Transverse colon (tissue), 4 donors: ENCODE results near the gene SP100. TPM values are rescaled to one million over a fixed set of nuclear protein-coding genes. Genes with fewer than 3 reads are reported as not detected.

ENCODE experiments used
- DNase-seq: peaks from one replicate; pipeline ENCODE4 v3.0.0-alpha.2; 2019
- H3K27ac ChIP-seq, 4 donors: fragments of 200-600 bp; sonication (generic); 2 replicates each; pipeline ENCODE4 v1.5.1; 2016 to 2018; ENCODE audit warnings: inconsistent platforms in 4 of 4
- H3K27me3 ChIP-seq: fragments of 200-600 bp; sonication (generic); 2 replicates; pipeline ENCODE4 v1.5.1; 2017; ENCODE audit warnings: inconsistent platforms
- H3K36me3 ChIP-seq, 4 donors: fragments of 200-600 bp; sonication (generic); 2 replicates each; pipeline ENCODE4 v1.5.1; 2017 to 2019; ENCODE audit warnings: inconsistent platforms in 4 of 4
- H3K4me1 ChIP-seq, 4 donors: fragments of 200-600 bp; sonication (generic); 2 replicates each; pipeline ENCODE4 v1.5.1; 2017 to 2020; ENCODE audit warnings: inconsistent platforms in 4 of 4
- H3K4me3 ChIP-seq, 4 donors: fragments of 200-600 bp; sonication (generic); 1 replicate in 1 of 4; 2 replicates in 3 of 4; pipeline versions ENCODE4 v1.5.1 to v1.6.1; 2017 to 2019; ENCODE audit warnings: inconsistent platforms in 4 of 4
- H3K9me3 ChIP-seq, 2 donors: fragments of 200-600 bp; sonication (generic); 2 replicates each; pipeline ENCODE4 v1.5.1; 2017 to 2019; ENCODE audit warnings: inconsistent platforms in 2 of 2
- CTCF ChIP-seq, 5 experiments: fragments of 200-600 bp in 3 of 5; fragments of 450-650 bp in 2 of 5; sonication (generic) in 3 of 5; IDR thresholded peaks; 1 replicate in 2 of 5; 2 replicates in 3 of 5; pipeline ENCODE4 v1.5.1; 2016 to 2017; ENCODE audit warnings: antibody characterized with exemption in 5 of 5, inconsistent platforms in 3 of 5, mild to moderate bottlenecking in 2 of 5, moderate library complexity in 1 of 5
- EP300 ChIP-seq: sonication (generic); formaldehyde crosslinking; IDR thresholded peaks from one replicate; pipeline ENCODE4 v1.6.1; 2017; ENCODE audit warnings: antibody characterized with exemption, low read depth
- POLR2A ChIP-seq: fragments of 450-650 bp; IDR thresholded peaks from one replicate; pipeline ENCODE4 v1.6.1; 2016; ENCODE audit warnings: antibody characterized with exemption, mild to moderate bottlenecking, moderate library complexity
- POLR2AphosphoS5 ChIP-seq, 3 donors: sonication (generic); formaldehyde crosslinking; IDR thresholded peaks; one replicate each; pipeline ENCODE4 v1.6.1; 2016; ENCODE audit warnings: antibody characterized with exemption in 3 of 3
- WGBS, 2 donors: methylation state at CpG; one replicate each; pipeline ENCODE4 v1.1.5; 2018; ENCODE audit warnings: low coverage in 1 of 2; 5-methylcytosine and 5-hydroxymethylcytosine counted together
- in situ Hi-C, 4 donors: fragments of 200-750 bp; cut with MboI; loops; one replicate each; pipeline versions ENCODE4 v1.15.0 to v1.15.1; 2017; ENCODE audit warnings: low sequenced_read_pairs in 3 of 4, low pct_ligation_motif_present in 1 of 4, low pct_unique_long_range_greater_than_20kb in 1 of 4
- intact Hi-C: fragments of 100-400 bp; cut with DNase I; formaldehyde crosslinking; loops from one replicate; pipeline ENCODE4 v1.15.1; 2023; ENCODE audit warnings: low total_unique reads
- total RNA-seq, 4 donors: library from RNA; depleted of rRNA; stranded (reverse); fragments of >200 nt; gene quantifications; one replicate each; pipeline ENCODE4 v1.1.0, GENCODE V29; 2016

The SP100 gene
- total RNA-seq, 4 donors from 2014 or later: 44.6 to 252 (median 99.7) TPM

- TF ChIP-seq EP300 (no peak), POLR2AphosphoS5 (IDR thresholded peaks at IDR 0.05) (no peak)
- WGBS, 2 donors: 60% methylated on average over 4 of the region's 4 CpGs; no CpG with 5 or more reads in 1 of the 2 donors
- intact Hi-C loops (no loop called here), in situ Hi-C loops (no loop called here)
- no peak overlapping the region for H3K27ac ChIP-seq
- no peak overlapping the region for H3K4me3 ChIP-seq
- peaks cover 0 to 18% (median 3%) of the 10 kb centered on the region in 4 donors for H3K36me3 ChIP-seq
- no peaks in the 10 kb centered on the region for H3K9me3 ChIP-seq
- no peaks in the 10 kb centered on the region for H3K27me3 ChIP-seq
- DNase-seq: no peak
- H3K4me1 ChIP-seq: no peaks in the 10 kb centered on the region
Observed at GRCh38 chr2:230537531-230537976, 121.6 kb downstream of the SP100 start.

GRCh38 chr2:230540332-230540731, 124.3 kb downstream of the SP100 start:
- intact Hi-C loops (no loop called here), in situ Hi-C loops (no loop called here)
- Histone ChIP-seq H3K27ac (no peak overlapping the region), H3K27me3 (no peaks in the 10 kb centered on the region), H3K36me3 (peaks cover 0 to 25% (median 3%) of the 10 kb centered on the region in 4 donors), H3K4me3 (no peak overlapping the region), H3K4me1 (no peaks in the 10 kb centered on the region), H3K9me3 (no peaks in the 10 kb centered on the region)
- no peak for DNase-seq
- TF ChIP-seq CTCF (IDR thresholded peaks at IDR 0.05) (no peak), POLR2AphosphoS5 (IDR thresholded peaks at IDR 0.05) (no peak), POLR2A (no peak), EP300 (no peak)
- WGBS, 2 donors: 83 to 96% methylated on average over 1 of the region's 1 CpG

GRCh38 chr2:230541934-230542380, 126.0 kb downstream of the SP100 start:
- 70 to 83% methylated on average over 2 to 3 of the region's 3 CpGs for WGBS, 2 donors
- in situ Hi-C loops: no loop called here
- Histone ChIP-seq H3K4me3 (no peak overlapping the region), H3K36me3 (peaks cover 0 to 25% (median 3%) of the 10 kb centered on the region in 4 donors), H3K27ac (no peak overlapping the region), H3K4me1 (no peaks in the 10 kb centered on the region), H3K9me3 (no peaks in the 10 kb centered on the region), H3K27me3 (no peaks in the 10 kb centered on the region)
- intact Hi-C loops: no loop called here
- TF ChIP-seq EP300: no peak
- no peak for TF ChIP-seq POLR2A
- TF ChIP-seq POLR2AphosphoS5 (IDR thresholded peaks at IDR 0.05): no peak
- no peak for TF ChIP-seq CTCF (IDR thresholded peaks at IDR 0.05)
- no peak for DNase-seq

GRCh38 chr2:230542751-230543150, 126.8 kb downstream of the SP100 start:
- Histone ChIP-seq H3K27me3 (no peaks in the 10 kb centered on the region), H3K9me3 (no peaks in the 10 kb centered on the region), H3K4me1 (no peaks in the 10 kb centered on the region), H3K4me3 (no peak overlapping the region), H3K36me3 (peaks cover 0 to 25% (median 3%) of the 10 kb centered on the region in 4 donors), H3K27ac (no peak overlapping the region)
- intact Hi-C loops (no loop called here), in situ Hi-C loops (no loop called here)
- no peak for TF ChIP-seq CTCF (IDR thresholded peaks at IDR 0.05)
- no peak for TF ChIP-seq EP300
- no peak for TF ChIP-seq POLR2A
- TF ChIP-seq POLR2AphosphoS5 (IDR thresholded peaks at IDR 0.05): no peak
- WGBS, 2 donors: 93 to 95% methylated on average over 2 of the region's 2 CpGs
- no peak for DNase-seq

- Histone ChIP-seq H3K4me3 (no peak overlapping the region), H3K36me3 (no peaks in the 10 kb centered on the region), H3K9me3 (no peaks in the 10 kb centered on the region), H3K4me1 (peaks cover 0 to 4% (median 0%) of the 10 kb centered on the region in 4 donors), H3K27ac (no peak overlapping the region), H3K27me3 (no peaks in the 10 kb centered on the region)
- intact Hi-C loops: no loop called here
- in situ Hi-C loops: no loop called here
- no peak for DNase-seq
- TF ChIP-seq EP300: no peak
- no peak for TF ChIP-seq CTCF (IDR thresholded peaks at IDR 0.05)
- TF ChIP-seq POLR2AphosphoS5 (IDR thresholded peaks at IDR 0.05): no peak
- TF ChIP-seq POLR2A: no peak
- WGBS, 2 donors: 69% methylated on average over 2 of the region's 2 CpGs; no CpG with 5 or more reads in 1 of the 2 donors
Observed at GRCh38 chr2:230552181-230552580, 136.2 kb downstream of the SP100 start.
